NCI-H1694 (cell line): ENCODE data around the gene TMEM45B.
"Not testable (repeated sequence)": the region's sequence is repeated elsewhere in the genome, so short reads cannot be mapped to it uniquely, and the experiment has no call there.

Experiments used
- DNase-seq: peaks from one replicate; lab custom pipeline; 2025; lab: John Stamatoyannopoulos, UW

Gene TMEM45B

DNA sequence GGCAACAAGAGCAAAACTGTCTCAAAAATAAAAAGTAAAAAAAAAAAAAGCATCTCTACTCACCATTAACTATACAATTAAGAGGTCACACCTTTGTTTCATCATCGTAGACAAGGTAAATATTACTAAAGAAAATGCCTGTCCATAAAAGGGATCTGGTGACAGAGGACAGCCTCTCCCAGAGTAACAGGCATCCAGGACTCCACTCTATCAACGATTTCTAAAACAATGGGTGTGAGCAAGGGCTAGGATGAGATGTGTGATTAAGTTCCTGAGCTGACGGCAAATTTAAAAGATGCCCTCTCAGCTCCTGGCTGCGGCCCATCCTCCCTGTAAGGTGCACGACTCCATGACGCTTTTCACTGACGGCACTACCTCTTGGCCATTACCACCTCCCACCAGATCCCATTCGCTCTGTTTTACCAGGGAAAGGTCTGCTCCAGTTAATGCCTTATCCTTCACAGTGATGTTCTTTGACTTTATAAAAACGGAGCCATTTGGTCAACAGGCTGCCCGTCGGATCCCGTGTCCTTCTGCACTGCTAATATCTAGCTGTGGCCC lies 2.3 kb upstream of the TMEM45B start:
- no peak for DNase-seq

DNA sequence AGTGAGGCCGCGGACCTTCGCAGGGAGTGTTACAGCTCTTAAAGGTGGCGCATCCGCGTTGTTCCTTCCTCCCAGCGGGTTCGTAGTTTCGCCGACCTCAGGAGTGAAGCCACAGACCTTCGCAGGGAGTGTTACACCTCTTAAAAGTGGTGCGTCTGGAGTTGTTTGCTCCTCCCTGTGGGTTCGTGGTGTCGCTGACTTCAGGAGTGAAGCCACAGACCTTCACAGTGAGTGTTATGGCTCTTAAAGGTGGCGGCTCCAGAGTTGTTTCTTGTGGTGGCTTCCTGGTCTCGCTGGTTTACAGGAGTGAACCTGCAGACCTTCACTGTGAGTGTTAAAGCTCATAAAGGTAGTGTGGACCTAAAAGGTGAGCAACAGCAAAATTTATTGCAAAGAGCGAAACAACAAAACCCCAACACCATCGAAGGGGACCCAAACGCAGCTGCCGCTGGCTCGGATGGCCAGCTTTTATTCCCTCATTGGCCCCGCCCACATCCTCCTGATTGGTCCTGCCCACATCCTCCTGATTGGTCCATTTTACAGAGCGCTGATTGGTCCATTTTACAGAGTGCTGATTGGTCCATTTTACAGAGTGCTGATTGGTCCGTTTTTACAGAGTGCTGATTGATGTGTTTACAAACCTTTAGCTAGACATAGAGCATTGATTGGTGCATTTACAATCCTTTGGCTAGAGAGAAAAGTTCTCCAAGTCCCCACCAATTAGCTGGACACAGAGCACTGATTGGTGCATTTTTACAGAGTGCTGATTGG lies 1.2 kb upstream of the TMEM45B start:
- no peak for DNase-seq

DNA sequence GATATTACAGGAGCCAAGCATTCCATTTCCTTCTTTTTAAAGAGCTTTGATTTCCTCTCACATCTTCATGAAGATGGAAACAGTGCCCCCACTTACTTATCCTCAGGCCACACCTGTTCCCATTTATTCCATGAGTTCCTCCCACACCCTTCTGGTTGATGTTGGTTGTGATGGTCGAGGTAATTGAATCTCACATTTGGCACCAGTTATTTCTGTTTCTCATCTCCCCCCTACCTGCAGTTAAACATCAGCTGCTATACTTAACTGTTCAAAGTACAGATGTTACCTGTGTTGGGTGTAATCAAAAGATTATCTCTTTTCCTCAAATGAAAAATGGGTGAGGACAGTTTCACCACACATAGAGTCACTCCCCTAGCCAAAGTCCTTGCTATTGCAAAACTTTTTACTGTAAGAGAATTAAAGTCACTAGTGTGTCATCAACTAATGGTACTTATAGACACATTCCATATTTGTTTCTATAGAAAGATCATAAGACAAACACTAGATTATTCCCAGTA lies 1.9 kb downstream of the TMEM45B start:
- no peak for DNase-seq

- DNase-seq, result not testable (repeated sequence)
These were observed 2.6 kb downstream of the TMEM45B start for GRCh38 chr11:129818236-129818635.

DNA sequence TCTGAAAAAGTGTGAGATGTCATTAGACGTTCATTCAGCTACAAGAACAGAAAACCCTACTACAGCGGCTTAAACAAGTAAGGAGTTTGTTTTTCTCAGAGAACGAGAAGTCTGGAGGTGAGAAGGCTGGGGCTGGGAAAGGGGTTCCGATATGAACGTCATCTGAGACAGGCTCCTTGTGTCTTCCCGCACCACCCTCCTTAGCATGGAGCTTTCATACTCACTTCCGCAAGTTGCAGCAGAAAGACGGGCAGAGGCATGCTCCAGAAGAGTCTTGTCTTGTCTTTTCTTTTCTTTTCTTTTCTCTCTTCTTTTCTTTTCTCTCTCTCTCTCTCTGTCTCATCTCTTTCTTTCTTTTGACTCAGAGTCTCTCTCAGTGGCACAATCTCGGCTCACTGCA lies 3.6 kb downstream of the TMEM45B start:
- DNase-seq, result no peak

DNA sequence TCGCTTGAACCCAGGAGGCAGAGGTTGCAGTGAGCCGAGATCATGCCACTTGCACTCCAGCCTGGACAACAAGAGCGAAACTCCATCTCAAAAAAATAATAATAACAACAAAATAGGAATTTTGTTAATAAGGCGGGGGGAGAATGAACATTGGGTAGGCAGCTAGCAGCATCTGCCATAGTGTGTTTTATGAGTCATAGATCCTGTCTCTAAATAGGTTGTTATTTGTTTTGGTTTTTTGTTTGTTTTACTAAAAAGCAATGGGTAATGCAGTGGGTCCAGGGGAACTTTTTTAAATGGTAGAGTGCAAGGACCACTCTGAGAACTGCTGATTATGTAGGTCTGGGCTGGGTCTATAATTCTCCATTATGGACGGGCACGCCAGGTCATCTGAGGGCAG lies 4.6 kb downstream of the TMEM45B start:
- DNase-seq, result not testable (repeated sequence)

DNA sequence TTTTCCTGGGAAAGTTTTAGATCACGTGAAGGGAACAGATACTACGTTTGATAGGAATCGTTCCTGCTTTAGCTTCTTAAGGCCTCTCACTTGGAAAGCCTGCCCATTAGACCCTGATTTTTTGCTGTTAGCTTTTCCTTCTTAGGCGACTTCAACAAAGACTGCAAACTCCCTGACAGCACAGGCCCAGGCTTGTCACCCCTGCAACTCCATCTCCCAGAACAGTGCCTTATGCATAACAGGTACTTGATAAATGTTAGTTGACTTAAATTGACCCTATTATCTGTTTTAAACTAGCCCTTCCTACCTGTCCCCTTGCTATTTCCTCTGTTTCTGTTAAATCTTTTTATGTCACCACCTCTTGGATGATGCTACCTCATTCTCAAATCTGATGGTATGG lies 7.6 kb downstream of the TMEM45B start:
- DNase-seq, result not testable (repeated sequence)

DNA sequence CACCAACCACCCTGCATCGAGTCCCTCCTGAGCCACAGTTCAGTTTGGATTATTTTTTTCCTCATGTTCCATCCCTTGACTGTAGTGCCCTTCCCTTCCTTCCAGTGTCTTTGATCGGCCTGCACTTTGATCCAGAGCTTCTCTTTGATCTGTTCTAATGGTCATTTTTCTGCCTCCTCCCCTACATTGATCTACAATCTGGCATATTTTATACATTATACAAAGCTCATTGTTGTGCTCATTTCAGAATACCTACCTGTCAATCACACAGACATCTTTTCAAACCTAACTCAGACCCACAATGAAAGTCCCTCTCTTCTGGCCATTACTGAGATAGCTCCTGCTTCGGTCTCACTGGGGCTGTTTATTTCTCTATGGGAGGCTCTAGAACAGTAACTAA lies 8.2 kb downstream of the TMEM45B start:
- DNase-seq, result not testable (repeated sequence)

DNA sequence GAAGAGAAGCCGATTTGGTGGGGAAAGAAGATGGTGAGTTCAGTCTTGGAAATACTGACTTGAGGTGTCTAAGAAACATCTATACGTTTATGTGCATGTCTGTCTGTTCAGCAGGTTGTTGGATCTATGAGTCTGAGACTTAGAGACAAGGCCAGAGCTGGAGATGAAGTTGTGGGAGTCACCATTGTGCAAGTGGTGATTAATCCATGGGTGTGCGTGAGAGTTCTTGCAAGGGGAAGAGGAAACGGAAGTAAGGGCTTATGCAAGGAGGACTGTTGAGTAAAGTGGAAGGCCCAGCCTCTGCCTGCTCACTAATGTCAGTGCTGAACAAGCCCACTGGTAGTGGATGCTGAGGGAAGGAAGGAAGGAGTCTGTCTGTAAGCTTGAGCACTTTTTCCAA lies 9.7 kb downstream of the TMEM45B start:
- DNase-seq, result no peak

DNA sequence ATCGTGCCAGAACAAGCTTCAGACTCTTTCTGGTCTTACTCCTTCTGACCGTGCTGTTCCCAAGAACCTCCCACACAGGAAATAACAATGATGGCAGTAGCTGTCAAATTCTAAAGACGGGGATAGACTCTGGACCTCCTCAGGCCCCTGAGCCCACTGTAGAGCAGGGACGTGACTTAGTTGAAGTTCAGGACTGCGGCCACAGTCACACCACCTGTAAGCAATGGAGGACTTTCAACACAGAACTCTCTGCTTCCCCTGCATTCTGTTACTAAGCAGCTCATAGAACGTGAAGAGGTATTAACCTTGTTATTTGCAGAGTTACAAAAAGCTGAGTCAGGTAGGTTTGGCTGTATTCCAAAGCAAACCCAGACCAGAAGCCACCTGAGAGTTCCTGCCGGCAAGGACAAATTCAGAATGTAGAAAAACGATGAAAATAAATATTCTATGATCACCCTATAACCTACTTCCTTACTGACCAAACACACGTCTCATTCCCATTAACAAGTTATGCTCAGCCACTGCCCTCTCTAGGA lies 12.7 kb downstream of the TMEM45B start:
- no peak for DNase-seq

DNA sequence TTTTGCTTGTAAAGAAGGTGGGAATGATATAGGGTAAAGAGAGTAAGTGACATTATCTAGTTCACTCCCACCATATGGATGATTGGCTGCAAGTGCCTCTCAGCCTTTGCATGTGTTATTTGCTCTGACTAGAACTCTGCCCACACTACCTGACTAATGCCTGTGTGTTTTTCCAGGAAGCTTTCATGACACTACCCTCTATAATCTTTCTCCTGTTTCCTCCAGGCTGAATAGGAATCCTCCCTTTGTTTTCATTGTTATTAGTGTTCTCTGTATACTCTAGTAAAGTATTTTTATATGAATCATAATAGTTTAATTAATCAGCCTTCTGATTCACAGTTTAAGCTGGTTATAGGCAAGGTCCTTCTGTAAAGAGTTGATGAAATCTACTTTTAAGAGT lies 13.8 kb downstream of the TMEM45B start:
- DNase-seq, result not testable (repeated sequence)

DNA sequence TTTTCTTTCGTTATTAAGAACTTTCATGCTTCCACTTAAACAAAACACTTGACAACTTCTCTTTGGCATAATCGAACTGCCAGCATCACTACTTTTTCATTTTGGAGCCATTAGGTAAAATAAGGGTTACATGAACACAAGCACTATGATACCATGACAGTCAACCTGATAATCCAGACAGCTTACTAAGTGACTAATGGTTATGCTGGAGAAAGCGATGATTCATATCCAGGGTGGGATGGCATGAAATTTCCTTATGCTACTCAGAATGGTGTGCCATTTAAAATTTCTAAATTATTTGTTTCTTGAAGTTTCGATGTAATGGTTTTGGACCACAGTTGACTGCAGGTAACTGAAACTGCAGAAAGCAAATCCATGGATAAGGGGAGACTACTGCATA lies 15.6 kb downstream of the TMEM45B start:
- not testable (repeated sequence) for DNase-seq

DNA sequence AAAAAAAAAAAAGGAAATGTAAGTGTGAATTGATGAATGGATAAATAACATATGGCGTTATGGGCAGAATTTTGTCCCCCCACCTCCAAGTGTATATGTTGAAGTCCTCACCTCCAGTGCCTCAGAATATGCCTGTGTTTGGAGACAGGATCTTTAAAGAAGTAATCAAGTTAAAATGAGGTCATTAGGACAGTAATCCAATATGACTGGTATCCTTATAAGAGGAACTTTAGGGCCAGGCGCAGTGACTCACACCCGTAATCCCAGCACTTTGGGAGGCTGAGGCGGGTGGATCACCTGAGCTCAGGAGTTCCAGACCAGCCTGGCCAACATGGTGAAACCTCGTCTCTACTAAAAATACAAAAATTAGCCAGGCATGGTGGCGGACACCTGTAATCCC lies 17.6 kb downstream of the TMEM45B start:
- DNase-seq, result not testable (repeated sequence)

DNA sequence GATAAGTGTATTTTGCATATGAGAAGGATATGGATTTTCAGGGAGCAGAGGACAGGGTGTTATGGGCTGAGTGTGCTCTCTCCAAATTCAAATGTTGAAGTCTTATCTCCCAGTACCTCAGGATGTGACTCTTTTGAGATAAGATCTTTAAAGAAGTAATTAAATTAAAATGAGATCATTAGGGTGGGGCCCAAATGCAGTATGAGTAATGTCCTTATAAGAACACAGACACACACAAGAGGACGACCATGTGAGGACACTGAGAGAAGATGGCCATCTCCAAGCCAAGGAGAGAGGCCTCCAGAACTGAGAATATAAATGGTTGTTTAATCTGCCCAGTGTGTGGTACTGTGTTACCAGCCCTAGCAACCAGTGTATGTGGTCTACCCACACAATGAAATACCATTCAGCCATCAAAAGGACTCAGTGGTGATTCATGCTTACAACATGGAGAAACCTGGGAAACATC lies 20.8 kb downstream of the TMEM45B start:
- DNase-seq, result not testable (repeated sequence)

DNA sequence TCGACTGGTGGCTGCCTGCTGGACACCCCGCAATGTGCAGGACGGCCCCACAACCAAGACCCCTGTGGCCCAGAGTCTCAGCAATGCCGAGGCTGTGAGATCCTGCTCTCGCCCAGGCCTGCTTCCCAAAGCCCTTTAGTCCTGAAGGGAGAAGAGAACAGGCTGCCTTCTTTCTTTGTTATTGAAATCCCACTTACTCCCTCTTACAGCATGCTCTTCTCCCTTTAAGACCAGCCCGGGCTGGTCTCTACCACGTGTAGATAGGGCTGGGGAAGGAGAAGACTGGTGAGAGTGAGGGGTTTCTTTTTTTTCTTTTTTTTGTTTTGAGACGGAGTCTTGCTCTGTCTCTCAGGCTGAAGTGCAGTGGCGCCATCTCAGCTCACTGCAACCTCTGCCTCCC lies 21.3 kb downstream of the TMEM45B start:
- no peak for DNase-seq

- DNase-seq, result no peak
These were observed 24.6 kb downstream of the TMEM45B start for GRCh38 chr11:129840236-129840635.

DNA sequence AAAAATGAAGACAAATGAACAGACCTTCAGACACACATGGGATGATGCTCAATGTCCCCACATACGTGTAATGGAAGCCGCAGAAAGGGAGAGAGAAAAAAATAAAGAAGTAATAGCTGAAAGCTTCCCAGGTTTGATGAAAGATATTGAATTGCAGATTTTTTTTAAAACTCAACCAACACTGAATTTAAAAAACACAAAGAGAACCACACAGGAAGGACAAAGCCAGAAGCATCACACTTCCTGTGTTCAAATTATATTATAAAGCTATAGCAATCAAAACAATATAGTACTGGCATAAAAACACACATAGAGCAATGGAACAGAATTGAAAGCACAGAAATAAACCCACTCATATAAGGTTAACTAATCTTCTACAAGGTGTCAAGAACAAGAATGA lies 26.5 kb downstream of the TMEM45B start:
- no peak for DNase-seq

- DNase-seq, result no peak
These were observed 31.1 kb downstream of the TMEM45B start for GRCh38 chr11:129846508-129847335.

DNA sequence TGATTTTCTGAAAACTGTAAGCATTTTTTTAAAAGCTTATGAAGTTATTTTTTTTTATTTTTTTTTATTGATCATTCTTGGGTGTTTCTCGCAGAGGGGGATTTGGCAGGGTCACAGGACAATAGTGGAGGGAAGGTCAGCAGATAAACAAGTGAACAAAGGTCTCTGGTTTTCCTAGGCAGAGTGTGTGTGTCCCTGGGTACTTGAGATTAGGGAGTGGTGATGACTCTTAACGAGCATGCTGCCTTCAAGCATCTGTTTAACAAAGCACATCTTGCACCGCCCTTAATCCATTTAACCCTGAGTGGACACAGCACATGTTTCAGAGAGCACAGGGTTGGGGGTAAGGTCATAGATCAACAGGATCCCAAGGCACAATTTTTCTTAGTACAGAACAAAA lies 31.7 kb downstream of the TMEM45B start:
- DNase-seq, result not testable (repeated sequence)

DNA sequence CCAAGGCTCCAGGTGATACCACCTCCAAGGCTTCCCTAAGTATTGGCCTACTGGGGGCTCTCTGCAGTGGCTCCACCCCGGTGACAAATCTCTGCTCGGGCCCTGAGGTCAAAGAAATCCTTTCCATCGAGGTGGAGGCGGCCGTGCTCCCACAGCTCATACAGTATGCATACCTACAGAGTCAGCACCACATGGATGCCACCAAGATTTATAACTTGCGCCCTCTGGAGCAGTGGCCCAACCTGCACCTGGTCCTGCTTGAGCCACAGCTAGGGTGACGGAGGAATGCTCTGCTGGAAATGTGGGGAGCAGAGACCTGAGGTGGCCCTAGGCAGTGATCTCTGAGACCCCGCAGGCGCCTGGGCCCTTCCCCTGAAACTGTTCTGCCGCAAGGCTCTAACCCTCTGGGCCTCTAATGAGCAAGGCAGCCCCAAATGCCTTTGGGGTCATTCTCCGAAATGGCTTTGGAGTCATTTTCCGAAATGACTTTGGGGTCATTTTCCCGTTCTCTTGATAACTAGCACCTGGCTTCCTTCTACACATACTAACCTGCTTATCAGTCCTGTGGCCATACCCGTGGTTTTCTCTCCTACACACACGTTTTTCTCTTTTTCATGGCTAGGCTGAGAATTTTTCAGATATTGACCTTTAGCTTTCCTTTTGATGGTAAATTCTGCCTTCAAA lies 33.9 kb downstream of the TMEM45B start:
- DNase-seq, result no peak

GRCh38 chr11:129852125-129852740 lies 36.6 kb downstream of the TMEM45B start:
- no peak for DNase-seq
